NCI-H2107 treated with DMSO at 0.1 percent for 48 hours (cell line): ENCODE measurements around the gene FRMD5.

Experiments
- DNase-seq: peaks from one replicate; lab custom pipeline; 2025; ENCODE audit not compliant: unreplicated experiment; lab: John Stamatoyannopoulos, UW

The FRMD5 gene

GRCh38 chr15:43901495-43901894, 293.6 kb downstream of the FRMD5 start:
- no peak for DNase-seq

GRCh38 chr15:43900996-43901395, 294.1 kb downstream of the FRMD5 start:
- DNase-seq = no peak

- no peak for DNase-seq
Observed at GRCh38 chr15:43899928-43900327, 295.1 kb downstream of the FRMD5 start.

- no peak for DNase-seq
Observed at GRCh38 chr15:43898891-43899290, 296.2 kb downstream of the FRMD5 start.

- DNase-seq = no peak
Observed at GRCh38 chr15:43896543-43896942, 298.5 kb downstream of the FRMD5 start.

GRCh38 chr15:43895586-43895985, 299.5 kb downstream of the FRMD5 start:
- no peak for DNase-seq

GRCh38 chr15:43893956-43894355, 301.1 kb downstream of the FRMD5 start:
- no peak for DNase-seq

GRCh38 chr15:43889042-43889441, 306.0 kb downstream of the FRMD5 start:
- DNase-seq = no peak

GRCh38 chr15:43887901-43888300, 307.2 kb downstream of the FRMD5 start:
- DNase-seq = no peak

- DNase-seq = no peak
Observed at GRCh38 chr15:43886558-43886957, 308.5 kb downstream of the FRMD5 start.

- DNase-seq = no peak
Observed at GRCh38 chr15:43883571-43883970, 311.5 kb downstream of the FRMD5 start.

- no peak for DNase-seq
Observed at GRCh38 chr15:43881944-43882343, 313.1 kb downstream of the FRMD5 start.

- DNase-seq = no peak
Observed at GRCh38 chr15:43881245-43881644, 313.8 kb downstream of the FRMD5 start.

GRCh38 chr15:43880406-43881194, 314.5 kb downstream of the FRMD5 start:
- no peak for DNase-seq

GRCh38 chr15:43879386-43880355, 315.4 kb downstream of the FRMD5 start:
- no peak for DNase-seq

GRCh38 chr15:43878446-43878845, 316.6 kb downstream of the FRMD5 start:
- DNase-seq = no peak

- no peak for DNase-seq
Observed at GRCh38 chr15:43877371-43877770, 317.7 kb downstream of the FRMD5 start.

- no peak for DNase-seq
Observed at GRCh38 chr15:43876872-43877271, 318.2 kb downstream of the FRMD5 start.

GRCh38 chr15:43873651-43874050, 321.4 kb downstream of the FRMD5 start:
- no peak for DNase-seq

- DNase-seq = peak; percentile 19
Observed at GRCh38 chr15:43872416-43873020, 322.6 kb downstream of the FRMD5 start.

GRCh38 chr15:43871835-43872234, 323.2 kb downstream of the FRMD5 start:
- no peak for DNase-seq

- peak; percentile 18 for DNase-seq
Observed at GRCh38 chr15:43868406-43868805, 326.7 kb downstream of the FRMD5 start.
